IPS DF 4.7 (cell line): ENCODE measurements around the gene PMM1.
A peak's percentile ranks its signal among the peaks of the same experiment; 100 is the strongest.
"Not testable (repeated sequence)": the region's sequence is repeated elsewhere in the genome, so short reads cannot be mapped to it uniquely, and the experiment has no call there.

Experiments used
- DNase-seq: peaks from one replicate; pipeline ENCODE4 v3.0.0-alpha.2; 2013; ENCODE audit warnings: low spot score; ENCODE audit errors: extremely low read depth

The PMM1 gene

DNA sequence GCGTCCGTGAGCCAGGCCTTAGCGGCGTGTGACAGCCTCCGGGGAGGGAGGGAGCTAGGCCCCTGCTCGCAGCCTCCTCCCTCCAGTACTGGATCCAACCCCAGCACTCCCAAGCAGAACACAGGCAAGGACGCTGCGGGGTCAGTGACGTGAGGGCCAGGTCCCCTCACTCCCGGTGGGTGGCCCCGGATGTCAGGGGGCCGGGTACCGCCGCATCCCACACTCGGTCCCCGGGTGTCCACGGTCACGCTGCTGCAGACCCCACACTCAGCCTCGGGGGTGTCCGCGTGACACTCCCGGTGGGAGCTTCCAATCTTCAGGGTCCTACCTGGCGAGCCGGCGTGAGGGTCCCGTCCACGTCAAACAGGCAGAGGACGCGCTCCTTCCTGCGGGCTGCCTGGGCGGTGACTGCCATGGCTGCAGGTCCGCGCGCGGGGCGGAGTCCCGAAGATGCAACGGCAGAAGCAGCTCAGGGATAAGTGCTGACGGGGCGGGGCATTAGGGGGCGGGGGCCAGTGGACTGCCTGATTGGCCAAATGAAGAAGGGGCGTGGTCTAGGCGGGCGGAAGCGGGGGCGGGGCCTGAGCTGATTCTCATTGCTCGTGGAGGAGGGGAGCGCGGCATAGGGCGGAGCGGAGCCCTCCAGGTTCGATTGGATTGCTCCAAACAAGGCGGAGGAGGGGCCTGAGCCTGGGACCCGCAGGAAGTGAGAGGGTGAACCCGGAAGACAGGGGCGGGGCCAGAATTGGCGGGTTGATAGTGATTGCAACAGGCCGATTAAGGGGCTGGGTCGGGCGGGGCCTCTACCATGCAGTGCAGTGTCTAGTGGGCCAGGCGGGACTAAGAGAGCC, at the start of gene PMM1:
Gene PMM1 (minus strand): TSS at position 450 of the 851 bp plus-strand sequence. CDS start 35 bp downstream, at position 415.
- DNase-seq: peak; percentile 95

DNA sequence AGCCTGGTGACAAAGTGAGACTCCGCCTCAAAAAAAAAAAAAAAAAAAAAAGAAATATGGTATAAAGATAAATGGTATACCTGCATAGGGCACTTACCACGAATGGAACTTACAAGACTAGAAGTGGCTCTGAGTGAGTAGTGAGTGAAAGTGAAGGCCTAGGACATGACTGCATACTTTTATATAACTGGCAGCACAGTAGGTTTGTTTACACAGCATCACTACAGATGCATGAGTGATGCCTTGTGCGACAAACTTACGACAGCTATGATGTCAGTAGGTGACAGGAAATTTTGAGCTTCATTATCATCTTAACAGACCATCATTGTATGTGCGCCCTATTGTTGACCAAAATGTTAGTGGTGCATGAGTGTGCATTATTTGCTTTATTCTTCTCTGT, 49.1 kb upstream of the PMM1 start:
- DNase-seq: no peak

DNA sequence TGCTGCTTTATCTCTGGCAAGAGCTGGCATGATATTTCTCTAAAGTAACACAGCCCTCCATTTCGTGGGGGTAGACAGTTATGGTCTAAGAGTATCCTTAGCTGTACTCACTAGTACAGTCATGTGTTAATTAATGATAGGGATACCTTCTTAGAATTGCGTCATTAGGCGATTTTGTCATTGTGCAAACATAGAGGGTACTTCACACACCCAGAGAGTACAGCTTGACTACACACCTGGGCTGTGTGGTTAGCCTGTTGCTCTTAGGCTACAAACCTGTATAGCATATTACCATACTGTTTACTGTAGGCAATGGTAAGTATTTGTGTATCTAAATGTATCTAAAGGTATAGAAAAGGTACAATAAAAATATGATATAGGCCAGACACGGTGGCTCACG, 48.5 kb upstream of the PMM1 start:
- DNase-seq: no peak

DNA sequence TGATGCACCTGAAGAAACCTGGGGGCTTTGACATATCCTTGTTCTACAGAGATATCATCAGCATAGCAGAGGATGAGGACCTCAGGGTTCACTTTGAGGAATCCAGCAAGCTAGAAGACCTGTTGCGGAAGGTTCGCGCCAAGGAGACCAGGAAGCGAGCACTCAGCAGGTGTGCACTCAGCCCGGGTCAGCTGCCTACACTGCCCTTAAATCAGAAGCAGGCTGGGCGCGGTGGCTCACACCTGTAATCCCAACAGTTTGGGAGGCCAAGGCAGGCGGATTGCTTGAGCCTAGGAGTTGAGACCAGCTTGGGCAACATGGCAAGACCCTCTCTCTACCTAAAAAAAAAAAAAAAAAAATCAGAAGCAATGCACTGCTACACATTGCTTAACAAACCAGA, 48.0 kb upstream of the PMM1 start:
- not testable (repeated sequence) for DNase-seq

DNA sequence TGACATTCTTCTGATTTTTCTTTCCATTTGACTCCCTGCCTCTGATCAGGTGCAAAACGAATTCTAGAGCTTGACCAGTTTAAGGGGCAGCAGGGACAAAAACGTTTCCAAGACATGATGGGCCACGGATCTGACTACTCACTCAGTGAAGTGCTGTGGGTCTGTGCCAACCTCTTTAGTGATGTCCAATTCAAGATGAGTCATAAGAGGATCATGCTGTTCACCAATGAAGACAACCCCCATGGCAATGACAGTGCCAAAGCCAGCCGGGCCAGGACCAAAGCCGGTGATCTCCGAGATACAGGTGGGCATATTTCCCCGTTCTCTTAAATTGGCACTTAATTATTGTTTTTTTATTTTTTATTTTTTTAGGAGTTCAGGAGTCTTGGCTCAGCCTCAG, 46.8 kb upstream of the PMM1 start:
- no peak for DNase-seq

DNA sequence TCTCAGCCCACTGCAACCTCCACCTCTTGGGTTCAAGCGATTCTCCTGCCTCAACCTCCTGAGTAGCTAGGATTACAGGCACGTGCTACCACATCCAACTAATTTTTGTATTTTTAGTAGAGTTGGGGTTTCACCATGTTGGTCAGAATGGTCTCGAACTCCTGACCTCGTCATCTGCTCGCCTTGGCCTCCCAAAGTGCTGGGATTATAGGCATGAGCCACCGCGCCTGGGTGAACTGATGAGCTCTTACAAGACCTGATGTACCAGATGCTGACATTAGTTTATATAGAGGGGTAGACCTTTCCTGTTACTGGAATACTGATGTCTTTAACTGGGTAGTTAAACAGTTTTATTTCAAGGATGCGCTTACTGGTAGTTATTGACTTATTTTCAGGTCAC, 45.0 kb upstream of the PMM1 start:
- not testable (repeated sequence) for DNase-seq

DNA sequence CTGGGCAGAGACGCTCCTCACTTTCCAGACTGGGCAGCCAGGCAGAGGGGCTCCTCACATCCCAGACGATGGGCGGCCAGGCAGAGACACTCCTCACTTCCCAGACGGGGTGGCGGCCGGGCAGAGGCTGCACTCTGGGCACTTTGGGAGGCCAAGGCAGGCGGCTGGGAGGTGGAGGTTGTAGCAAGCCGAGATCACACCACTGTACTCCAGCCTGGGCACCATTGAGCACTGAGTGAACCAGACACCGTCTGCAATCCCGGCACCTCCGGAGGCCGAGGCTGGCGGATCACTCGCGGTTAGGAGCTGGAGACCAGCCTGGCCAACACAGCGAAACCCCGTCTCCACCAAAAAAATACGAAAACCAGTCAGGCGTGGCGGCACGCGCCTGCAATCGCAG, 42.0 kb upstream of the PMM1 start:
- not testable (repeated sequence) for DNase-seq

DNA sequence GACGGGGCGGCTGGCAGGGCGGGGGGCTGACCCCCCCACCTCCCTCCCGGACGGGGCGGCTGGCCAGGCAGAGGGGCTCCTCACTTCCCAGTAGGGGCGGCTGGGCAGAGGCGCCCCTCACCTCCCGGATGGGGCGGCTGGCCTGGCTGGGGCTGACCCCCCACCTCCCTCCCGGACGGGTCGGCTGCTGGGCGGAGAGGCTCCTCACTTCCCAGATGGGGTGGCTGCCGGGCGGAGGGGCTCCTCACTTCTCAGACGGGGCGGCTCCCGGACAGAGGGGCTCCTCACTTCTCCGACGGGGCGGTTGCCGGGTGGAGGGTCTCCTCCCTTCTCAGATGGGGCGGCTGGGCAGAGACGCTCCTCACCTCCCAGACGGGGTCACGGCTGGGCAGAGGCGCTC, 41.5 kb upstream of the PMM1 start:
- not testable (repeated sequence) for DNase-seq

DNA sequence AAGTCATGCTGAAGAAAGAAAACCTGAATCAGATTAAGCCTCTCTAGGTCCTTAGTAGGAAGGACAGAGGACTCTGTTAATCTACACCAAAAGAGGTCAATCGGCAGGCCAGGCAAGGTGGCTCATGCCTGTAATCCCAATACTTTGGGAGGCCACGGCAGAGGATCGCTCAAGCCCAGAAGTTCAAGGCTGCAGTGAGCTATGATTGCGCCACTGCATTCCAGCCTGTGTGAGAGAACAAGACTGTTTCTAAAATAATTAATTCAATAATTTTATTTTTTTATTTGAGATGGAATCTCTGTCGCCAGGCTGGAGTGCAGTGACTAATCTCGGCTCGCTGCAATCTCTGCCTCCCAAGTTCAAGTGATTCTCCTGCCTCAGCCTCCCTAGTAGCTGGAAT, 35.9 kb upstream of the PMM1 start:
- DNase-seq: no peak

DNA sequence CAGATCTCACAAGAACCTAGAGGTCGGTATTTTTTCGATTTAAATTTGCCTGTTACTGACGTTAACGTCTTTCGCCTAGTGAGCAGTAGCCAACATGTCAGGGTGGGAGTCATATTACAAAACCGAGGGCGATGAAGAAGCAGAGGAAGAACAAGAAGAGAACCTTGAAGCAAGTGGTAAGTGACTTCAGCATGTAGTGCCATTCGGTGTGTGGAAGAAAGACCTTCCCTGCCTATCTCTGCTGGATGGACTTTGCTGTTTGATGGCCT, 32.2 kb upstream of the PMM1 start:
- DNase-seq: no peak

DNA sequence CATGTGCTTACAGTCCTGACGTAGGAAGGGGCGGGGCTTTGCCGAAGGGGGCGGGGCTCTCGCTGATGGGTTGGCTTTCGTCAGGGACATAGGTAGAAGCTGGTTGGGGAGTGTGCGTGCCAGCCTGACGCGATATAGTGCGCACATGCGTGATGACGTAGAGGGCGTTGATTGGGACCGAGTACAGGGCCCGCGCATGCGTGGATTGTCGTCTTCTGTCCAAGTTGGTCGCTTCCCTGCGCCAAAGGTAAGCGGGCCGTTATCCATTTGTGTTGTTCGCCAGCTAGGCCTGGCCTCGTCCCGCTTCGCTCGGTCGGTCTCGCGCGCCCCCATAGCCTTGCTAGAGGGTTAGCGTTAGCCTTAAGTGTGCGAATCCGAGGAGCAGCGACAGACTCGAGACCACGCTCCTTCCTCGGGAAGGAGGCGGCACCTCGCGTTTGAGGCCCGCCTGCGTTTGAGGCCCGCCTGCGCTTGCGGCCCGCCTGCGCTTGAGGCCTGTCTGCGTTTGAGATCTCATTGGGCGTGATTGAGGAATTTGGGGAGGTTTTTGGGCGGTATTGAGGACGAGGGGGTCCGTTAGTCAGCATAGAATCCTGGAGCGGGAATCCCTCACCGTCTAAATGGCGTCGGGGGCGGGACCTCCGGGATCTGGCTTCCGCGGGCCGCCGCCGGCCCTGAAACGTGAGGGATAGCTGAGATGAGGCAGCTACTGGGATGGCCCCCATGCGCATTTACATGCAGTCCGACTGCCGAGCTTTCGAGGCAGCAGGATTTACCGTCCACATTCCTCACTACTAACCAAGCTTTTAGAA, 31.7 kb upstream of the PMM1 start, which contains the start of gene XRCC6:
Gene XRCC6 (plus strand): TSS at position 197 of the 812 bp plus-strand sequence. CDS start 710 bp downstream, outside the sequence.
- DNase-seq: peak; percentile 99

DNA sequence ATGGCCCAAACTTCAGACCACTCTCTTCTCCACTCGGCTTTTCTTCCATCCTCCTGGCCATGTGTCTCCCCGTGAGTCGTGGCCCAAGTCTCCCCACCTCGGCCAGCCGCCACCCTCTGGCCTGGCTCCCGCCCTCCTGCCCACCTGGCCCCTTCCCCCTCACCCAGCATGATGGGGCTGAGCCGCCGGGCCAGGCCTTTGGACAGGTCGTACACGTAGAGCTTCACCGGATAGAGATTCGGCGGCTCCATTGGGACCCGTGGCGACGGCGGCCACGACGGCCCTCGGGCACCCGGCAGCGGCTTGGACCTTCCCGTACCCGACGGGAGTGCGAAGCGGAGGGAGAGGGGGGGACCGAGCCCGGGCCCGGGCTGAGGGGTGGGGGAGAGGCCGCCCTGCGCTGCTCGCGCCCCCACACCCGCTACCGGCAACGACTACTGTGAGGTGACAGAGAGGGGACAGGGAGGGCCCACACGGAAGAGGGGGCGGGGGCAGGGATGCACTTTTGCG, 31.0 kb upstream of the PMM1 start, which contains the start of gene DESI1:
Gene DESI1 (minus strand): TSS at position 455 of the 510 bp plus-strand sequence. CDS start 204 bp downstream, at position 251.
- DNase-seq: no peak

DNA sequence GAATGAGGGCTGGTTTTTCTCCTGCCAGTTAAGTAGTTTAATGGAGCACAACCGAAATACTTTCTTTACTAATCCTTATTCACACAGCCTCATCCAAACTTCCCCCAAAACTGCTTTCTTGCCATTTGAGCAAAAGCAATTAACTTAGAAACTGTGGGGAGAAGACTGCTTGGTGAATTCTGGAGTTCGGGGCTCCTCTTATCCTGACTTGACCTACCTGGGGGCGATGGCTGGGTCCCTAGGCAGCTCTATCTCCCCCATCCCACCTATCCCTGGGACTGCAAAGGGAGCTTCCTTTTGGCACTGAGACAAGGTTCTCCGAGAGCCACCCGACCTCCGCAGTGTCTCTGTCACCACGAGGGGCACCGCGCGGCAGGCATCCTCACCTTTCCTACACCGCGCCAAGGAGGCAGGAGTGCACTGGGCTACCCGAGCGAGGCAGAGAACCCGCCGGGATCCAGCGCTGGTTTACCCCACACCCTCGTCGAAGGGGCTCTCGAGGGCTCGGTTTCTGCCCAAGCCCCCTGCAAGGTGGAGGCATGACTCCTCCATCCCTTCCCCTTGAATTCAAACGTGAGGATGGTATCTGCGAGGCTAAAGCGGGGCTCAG, 30.4 kb upstream of the PMM1 start:
- DNase-seq: no peak

DNA sequence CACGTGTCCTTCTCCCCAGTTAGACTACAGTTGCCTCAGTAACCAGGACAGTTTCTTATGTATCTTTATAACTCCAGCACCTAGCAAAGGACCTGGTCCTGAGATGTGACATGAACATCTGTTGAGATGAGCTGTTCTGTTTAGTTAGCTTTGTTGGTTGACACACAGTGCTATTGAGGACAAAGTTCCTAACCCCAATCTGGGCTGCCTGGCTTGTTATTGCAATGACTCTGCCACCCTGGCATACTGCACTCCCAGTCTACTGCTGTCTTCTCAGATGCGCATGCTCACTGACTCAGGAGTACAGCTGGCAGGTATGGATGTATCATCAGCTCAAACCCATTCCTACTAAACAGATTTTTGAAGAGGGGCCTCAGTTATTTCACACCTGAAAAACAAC, 23.8 kb upstream of the PMM1 start:
- no peak for DNase-seq

DNA sequence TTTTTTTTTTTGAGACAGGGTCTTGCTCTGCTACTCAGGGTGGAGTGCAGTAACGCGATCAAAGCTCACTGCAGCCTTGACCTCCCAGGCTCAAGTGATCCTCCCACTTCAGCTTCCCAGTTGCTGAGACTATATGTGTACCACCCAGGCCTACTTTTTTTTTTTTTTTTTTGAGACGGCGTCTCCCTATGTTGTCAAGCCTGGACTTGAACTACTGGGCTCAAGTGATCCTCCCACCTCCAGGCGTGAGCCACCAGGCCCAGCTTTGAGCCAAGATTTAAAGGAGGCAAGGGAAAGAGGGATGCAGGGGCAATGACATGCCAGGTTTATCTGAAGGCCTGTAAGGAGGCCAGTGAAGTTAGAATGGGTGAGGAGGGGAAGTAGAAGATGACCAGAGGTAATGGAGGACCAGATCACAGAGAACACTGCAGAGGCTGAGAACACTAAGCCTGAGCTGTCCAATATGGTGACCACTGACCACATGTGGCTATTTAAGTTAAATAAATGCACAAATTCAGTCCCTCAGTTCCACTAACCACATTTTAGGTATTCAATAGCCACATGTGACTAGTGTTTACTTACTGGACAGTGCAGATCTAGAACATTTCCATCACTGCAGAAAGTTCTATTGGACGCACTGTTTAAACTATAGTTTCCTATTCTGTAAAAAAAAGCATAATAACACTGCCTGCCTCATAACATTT, 23.1 kb upstream of the PMM1 start:
- DNase-seq: no peak

DNA sequence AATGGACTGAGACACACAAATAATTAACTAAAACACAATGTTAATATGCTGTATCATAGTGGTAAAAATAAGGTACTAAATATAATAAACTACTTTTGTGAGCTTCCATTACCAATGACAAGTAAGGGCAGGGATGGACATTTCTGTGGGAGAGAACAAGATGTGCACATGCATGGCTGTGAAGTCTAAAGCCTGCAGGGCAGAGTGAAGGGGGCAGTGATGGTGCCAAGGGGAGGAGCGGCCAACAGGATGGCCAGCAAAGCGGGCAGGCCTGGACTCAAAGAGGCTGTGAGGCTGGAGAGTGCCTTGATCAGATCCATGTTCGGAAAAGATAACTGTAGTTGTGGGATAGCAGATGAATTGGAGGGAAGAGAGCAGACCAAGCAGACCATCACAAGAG, 18.7 kb upstream of the PMM1 start:
- no peak for DNase-seq

DNA sequence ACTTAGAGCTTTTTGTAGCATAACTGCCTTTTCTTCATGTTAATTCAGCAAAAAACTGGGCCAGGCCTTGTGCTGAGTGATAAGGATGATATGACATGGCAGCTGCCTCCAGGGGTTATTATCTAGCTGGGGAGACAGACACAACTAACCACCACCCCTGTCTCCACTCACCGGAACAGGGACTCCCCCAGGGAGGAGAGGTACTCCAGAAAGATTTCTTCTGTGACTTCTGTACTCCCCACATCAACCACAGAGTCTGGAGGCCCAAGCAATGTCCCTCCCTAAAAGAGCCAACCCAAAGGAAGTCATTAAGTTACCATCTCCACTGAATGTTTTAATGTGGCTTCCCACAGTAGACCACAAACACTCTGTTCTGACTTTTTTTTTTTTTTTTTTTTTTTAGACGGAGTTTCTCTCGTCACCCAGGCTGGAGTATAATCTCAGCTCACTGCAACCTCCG, 14.3 kb upstream of the PMM1 start:
- no peak for DNase-seq

DNA sequence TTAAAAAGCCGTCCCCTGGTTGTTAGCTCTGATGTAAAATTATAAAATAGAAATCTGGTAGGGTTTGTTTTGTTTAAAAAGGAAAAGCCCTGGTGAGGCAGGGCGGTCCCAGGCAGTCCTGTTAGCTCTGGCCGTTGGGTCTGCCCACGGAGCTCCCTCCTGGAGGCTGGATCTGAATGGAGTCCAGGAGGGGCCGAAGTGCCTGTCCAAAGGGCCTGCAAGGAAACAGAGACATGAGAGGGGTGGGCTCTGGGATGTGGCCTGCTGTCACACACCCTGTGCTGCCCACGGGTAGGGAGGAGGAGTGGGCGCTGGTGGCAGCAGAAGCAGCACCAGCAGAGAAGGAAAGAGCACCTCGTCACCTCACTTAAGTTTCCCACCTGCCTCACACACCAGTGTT, 11.3 kb upstream of the PMM1 start:
- no peak for DNase-seq

DNA sequence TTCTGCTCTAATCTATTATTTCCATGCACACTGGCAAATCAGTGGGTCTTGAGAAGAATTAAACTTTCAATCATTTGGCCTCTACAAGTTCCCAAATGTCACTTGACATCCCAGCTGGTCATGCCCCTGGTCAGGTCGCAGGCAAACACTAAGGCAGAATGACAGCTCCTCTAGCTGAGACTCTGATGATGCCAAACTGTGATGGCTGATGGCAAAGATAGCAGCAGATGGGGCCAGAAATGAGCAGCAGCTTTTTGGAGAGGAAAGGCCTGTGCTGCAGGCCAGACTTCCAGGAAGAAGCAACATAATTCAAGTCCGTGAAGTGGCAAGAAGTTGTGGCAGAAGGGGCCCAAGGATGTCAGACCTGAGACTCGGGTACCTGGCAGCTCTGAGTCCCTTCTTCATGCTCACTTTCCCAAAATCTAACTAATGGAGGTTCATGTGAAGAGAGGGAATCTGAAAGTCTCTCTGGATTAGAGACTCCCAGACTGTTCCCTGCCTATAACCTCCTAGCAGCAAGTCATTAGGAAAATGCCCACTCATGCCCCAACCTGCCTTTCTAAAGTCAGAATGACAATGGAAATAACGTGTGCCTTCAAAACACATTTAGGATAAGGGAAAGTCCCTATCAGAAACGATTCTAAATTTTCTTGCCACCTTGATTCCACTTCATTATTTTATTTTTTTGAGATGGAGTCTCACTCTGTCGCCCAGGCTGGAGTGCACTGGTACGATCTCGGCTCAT, 9.4 kb upstream of the PMM1 start:
- DNase-seq: no peak

DNA sequence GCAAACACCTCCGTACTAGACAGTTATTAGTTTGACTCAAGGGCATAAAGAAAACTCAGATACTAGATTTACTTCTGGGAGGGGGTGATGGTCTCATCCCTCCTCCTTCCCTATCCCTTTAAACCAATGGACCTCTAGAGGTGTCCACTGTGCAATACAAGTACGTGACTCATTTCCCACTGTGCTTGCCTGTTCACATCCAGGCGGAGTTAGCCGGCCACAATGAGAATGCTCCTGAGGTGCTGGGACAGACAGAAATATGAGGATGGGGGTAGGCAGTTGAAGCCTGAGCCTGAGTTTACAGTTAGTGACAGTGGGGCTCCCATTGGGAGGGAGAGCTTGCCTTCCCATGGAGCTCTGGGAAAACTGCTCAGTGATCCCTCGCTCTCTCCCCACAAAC, 8.4 kb upstream of the PMM1 start:
- DNase-seq: no peak

DNA sequence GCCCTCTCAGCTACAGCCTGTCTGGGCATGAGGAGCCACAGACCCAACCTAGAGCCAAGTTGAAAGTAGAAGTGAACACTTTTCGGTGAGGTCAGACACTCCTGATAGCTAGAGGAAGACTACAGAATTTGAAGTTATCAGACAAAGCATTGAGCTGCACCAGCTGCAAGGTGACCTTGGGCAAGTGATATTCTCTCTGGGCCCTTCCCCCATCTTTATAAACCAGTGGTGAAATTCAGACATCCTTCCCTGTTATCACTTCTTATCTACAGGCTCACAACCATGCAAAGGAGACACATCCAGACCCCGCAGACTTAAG, 8.0 kb upstream of the PMM1 start:
- no peak for DNase-seq
